ENCODE data around the gene SUCLG2. TPM values are rescaled to one million over a fixed set of nuclear protein-coding genes. Genes with fewer than 3 reads are reported as not detected.

SUCLG2 gene
- total RNA-seq, 4 donors from 2014 or later = 55.2 to 69.3 (median 63.4) TPM

DNA sequence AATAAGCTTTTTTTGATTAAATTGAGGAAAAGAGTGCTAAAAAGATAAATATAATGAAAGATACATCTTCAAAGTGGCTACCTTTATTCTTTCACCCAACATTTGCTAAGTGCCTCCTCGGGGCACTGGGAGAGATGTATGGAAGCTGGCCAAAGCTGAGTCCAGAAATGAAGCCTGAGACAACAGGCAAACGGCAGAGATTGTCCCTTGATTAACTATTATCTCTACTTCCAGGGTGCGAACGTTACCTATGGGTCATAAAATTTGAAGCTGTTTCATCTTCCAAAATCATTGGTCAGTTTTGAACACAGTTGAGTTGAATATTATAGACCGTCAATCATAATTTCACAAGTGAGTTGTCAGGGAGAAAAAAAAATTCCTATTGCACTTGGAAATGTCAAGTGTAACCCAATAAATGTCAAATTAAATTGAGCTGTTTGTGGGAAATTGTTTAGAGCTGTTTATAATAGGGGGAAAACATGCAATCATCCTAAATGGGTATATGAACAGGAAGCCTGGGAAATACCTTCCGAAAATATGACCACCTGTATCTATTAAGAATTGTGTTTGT, 73.9 kb downstream of the SUCLG2 start:
- Histone ChIP-seq H3K4me3 (no peak overlapping the region), H3K4me1 (no peaks in the 10 kb centered on the region), H3K36me3 (no peaks in the 10 kb centered on the region), H3K27ac (replicated peaks in 1 of 4) (no peak overlapping the region), H3K27me3 (no peaks in the 10 kb centered on the region), H3K9me3 (no peaks in the 10 kb centered on the region)
- TF ChIP-seq POLR2AphosphoS5 (IDR thresholded peaks at IDR 0.05) (no peak), EP300 (IDR thresholded peaks at IDR 0.05) (no peak)
- intact Hi-C loops (cut with DNase I) = no loop called here
- 89% methylated on average over 6 of the region's 6 CpGs for WGBS
- peak; percentile 4 for DNase-seq (ENCODE audit: extremely low spot score)

DNA sequence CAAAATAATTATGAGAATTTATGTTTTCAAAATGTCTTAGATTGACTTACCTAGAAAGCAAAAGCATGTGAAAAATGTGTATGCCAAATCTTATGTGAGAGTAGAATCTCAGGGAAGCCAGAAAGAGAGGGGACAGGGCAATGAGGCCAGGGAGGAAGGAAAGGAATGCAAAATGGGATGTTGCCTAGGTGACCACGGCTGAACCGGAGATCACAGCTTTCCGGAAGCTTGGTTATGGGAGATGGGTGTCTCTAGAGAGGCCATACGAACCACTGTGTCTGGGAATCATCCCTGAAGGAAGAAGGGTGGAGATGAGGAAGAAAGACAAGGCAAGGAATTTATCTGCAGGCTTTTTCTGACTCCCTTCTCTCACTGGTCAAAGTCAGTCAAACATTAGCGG, 76.0 kb downstream of the SUCLG2 start:
- Histone ChIP-seq H3K27me3 (no peaks in the 10 kb centered on the region), H3K9me3 (no peaks in the 10 kb centered on the region), H3K27ac (replicated peaks in 1 of 4) (no peak overlapping the region), H3K4me3 (no peak overlapping the region), H3K36me3 (no peaks in the 10 kb centered on the region), H3K4me1 (no peaks in the 10 kb centered on the region)
- intact Hi-C loops (cut with DNase I) = no loop called here
- DNase-seq (ENCODE audit: extremely low spot score) = peak; percentile 45
- no peak for TF ChIP-seq EP300 (IDR thresholded peaks at IDR 0.05)
- 81% methylated on average over 5 of the region's 5 CpGs for WGBS

- Histone ChIP-seq H3K36me3 (no peaks in the 10 kb centered on the region), H3K9me3 (no peaks in the 10 kb centered on the region), H3K27me3 (no peaks in the 10 kb centered on the region), H3K4me1 (peaks cover 0 to 3% (median 1%) of the 10 kb centered on the region in 4 donors), H3K4me3 (no peak overlapping the region), H3K27ac (replicated peaks in 1 of 4) (no peak overlapping the region)
- intact Hi-C loops (cut with DNase I) = no loop called here
- DNase-seq (ENCODE audit: extremely low spot score) = no peak
- WGBS = 94% methylated on average over 3 of the region's 3 CpGs
- TF ChIP-seq POLR2A (IDR thresholded peaks at IDR 0.05; ENCODE audit: low read depth) (no peak), EP300 (IDR thresholded peaks at IDR 0.05) (no peak), POLR2AphosphoS5 (IDR thresholded peaks at IDR 0.05) (no peak)
- TF ChIP-seq, protein P1, sequence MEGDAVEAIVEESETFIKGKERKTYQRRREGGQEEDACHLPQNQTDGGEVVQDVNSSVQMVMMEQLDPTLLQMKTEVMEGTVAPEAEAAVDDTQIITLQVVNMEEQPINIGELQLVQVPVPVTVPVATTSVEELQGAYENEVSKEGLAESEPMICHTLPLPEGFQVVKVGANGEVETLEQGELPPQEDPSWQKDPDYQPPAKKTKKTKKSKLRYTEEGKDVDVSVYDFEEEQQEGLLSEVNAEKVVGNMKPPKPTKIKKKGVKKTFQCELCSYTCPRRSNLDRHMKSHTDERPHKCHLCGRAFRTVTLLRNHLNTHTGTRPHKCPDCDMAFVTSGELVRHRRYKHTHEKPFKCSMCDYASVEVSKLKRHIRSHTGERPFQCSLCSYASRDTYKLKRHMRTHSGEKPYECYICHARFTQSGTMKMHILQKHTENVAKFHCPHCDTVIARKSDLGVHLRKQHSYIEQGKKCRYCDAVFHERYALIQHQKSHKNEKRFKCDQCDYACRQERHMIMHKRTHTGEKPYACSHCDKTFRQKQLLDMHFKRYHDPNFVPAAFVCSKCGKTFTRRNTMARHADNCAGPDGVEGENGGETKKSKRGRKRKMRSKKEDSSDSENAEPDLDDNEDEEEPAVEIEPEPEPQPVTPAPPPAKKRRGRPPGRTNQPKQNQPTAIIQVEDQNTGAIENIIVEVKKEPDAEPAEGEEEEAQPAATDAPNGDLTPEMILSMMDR (IDR thresholded peaks at IDR 0.05) = no peak
Observed at GRCh38 chr3:67576441-67576840, 78.0 kb downstream of the SUCLG2 start.

- H3K27me3 ChIP-seq = no peaks in the 10 kb centered on the region
- WGBS = 93% methylated on average over 3 of the region's 3 CpGs
- no peaks in the 10 kb centered on the region for H3K36me3 ChIP-seq
- no peak for DNase-seq (ENCODE audit: extremely low spot score)
- TF ChIP-seq POLR2AphosphoS5 (IDR thresholded peaks at IDR 0.05) (no peak), POLR2A (IDR thresholded peaks at IDR 0.05; ENCODE audit: low read depth) (no peak), EP300 (IDR thresholded peaks at IDR 0.05) (no peak)
- TF ChIP-seq, protein P1 (IDR thresholded peaks at IDR 0.05) = no peak
- no peak overlapping the region for H3K27ac ChIP-seq (replicated peaks in 1 of 4)
- H3K4me3 ChIP-seq = no peak overlapping the region
- H3K9me3 ChIP-seq = no peaks in the 10 kb centered on the region
- intact Hi-C loops (cut with DNase I) = no loop called here
- H3K4me1 ChIP-seq = peaks cover 0 to 6% (median 1%) of the 10 kb centered on the region in 4 donors
Observed at GRCh38 chr3:67569324-67569723, 85.1 kb downstream of the SUCLG2 start.

DNA sequence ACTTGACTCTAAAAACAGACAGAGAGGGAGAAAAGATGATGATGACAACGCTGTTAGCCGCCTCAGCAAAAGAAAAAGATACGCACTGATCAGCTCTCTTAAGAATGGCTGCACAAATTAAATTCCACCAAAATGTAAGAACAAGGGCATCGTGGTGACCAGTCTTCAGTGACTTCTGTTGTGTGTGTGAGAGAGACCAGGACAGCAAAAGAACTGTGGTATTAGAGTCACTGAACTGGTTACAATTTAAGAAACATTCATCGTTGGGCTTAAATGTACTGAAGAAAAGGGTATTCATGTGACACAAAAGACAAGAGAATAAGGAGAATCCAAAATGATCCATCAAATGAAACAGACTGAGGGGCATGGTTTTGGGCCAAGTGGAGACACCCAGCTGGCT, 86.5 kb downstream of the SUCLG2 start:
- Histone ChIP-seq H3K36me3 (no peaks in the 10 kb centered on the region), H3K27ac (replicated peaks in 1 of 4) (no peak overlapping the region), H3K27me3 (no peaks in the 10 kb centered on the region), H3K4me3 (no peak overlapping the region), H3K9me3 (no peaks in the 10 kb centered on the region), H3K4me1 (peaks cover 0 to 6% (median 1%) of the 10 kb centered on the region in 4 donors)
- TF ChIP-seq, protein P1 (IDR thresholded peaks at IDR 0.05) = no peak
- no peak for TF ChIP-seq POLR2A (IDR thresholded peaks at IDR 0.05; ENCODE audit: low read depth)
- no peak for TF ChIP-seq EP300 (IDR thresholded peaks at IDR 0.05)
- intact Hi-C loops (cut with DNase I) = no loop called here
- 95% methylated on average over 5 of the region's 5 CpGs for WGBS
- DNase-seq (ENCODE audit: extremely low spot score) = no peak

DNA sequence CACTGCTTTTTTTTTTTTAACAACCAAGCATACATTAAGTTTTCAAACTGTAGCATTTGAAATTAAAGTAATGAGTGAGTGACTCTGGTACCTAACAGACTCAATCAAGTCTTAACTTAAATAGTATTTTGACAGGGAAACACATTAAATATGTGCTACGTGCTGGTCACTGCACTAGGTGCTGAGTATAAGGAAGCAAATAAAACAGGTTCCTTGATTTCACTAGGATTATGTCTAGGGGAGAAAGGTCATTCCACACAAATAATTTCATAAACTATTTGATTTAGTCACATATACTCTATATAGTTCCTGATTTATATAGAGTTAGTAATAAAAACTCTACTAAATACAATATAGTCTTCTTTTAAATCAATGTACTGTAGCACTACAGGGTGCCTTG, 89.4 kb downstream of the SUCLG2 start:
- 91% methylated on average over 1 of the region's 1 CpG for WGBS
- Histone ChIP-seq H3K36me3 (no peaks in the 10 kb centered on the region), H3K4me3 (no peak overlapping the region), H3K4me1 (no peaks in the 10 kb centered on the region), H3K27ac (replicated peaks in 1 of 4) (no peak overlapping the region), H3K9me3 (no peaks in the 10 kb centered on the region), H3K27me3 (no peaks in the 10 kb centered on the region)
- intact Hi-C loops (cut with DNase I) = no loop called here
- no peak for DNase-seq (ENCODE audit: extremely low spot score)
- TF ChIP-seq EP300 (IDR thresholded peaks at IDR 0.05) = no peak
- TF ChIP-seq POLR2AphosphoS5 (IDR thresholded peaks at IDR 0.05) = no peak
- TF ChIP-seq, protein P1 (IDR thresholded peaks at IDR 0.05) = no peak
- TF ChIP-seq POLR2A (IDR thresholded peaks at IDR 0.05; ENCODE audit: low read depth) = no peak
